Activated naive CD4-positive, alpha-beta T cell treated with anti-CD3 and anti-CD28 coated beads, Interleukin-2, amount 50 U/mL, for 72 hours (primary cell): ENCODE data around the gene KASH5. TPM values are rescaled to one million over a fixed set of nuclear protein-coding genes. Genes with fewer than 3 reads are reported as not detected.

Source experiments
- total RNA-seq, 2 donors: library from RNA; stranded (reverse); gene quantifications; one replicate each; pipeline ENCODE4 v1.2.3, GENCODE V29; 2022

KASH5 gene
- total RNA-seq, 2 donors from 2014 or later, result 0.95 to 1.7 TPM

Other genes starting within 250 kb of the KASH5 start
- not detected for gene HRC, start 232.9 kb upstream of the KASH5 start, total RNA-seq
- gene TRPM4, start 230.5 kb upstream of the KASH5 start, total RNA-seq, result under 1 TPM; 0.23 to 0.58 TPM
- 1 to 10 TPM; 1.0 to 2.3 TPM for gene SLC6A16, start 63.1 kb upstream of the KASH5 start, total RNA-seq
- 100 to 1,000 TPM; 166 to 194 TPM for gene CD37, start 52.8 kb upstream of the KASH5 start, total RNA-seq
- gene TEAD2, start 25.8 kb upstream of the KASH5 start, total RNA-seq, result under 1 TPM in 1 of 2 donors, not detected in 1; 0.32 TPM
- not detected for gene DKKL1, start 24.4 kb upstream of the KASH5 start, total RNA-seq
- not detected for gene PTH2, start 35.2 kb downstream of the KASH5 start, total RNA-seq
- gene GFY, start 37.1 kb downstream of the KASH5 start, total RNA-seq, result not detected
- gene SLC17A7, start 53.3 kb downstream of the KASH5 start, total RNA-seq, result under 1 TPM; 0.20 to 0.33 TPM
- 100 to 1,000 TPM in 1 of 2 donors, 10 to 100 TPM in 1; 92.9 to 184 TPM for gene PIH1D1, start 63.6 kb downstream of the KASH5 start, total RNA-seq
- gene ALDH16A1, start 65.0 kb downstream of the KASH5 start, total RNA-seq, result 10 to 100 TPM; 22.6 to 34.0 TPM
- gene FLT3LG, start 86.0 kb downstream of the KASH5 start, total RNA-seq, result 10 to 100 TPM; 49.1 to 64.4 TPM
- gene RPL13A, start 99.4 kb downstream of the KASH5 start, total RNA-seq, result 1,000 to 10,000 TPM; 4,147 to 5,288 TPM
- gene RPS11, start 108.2 kb downstream of the KASH5 start, total RNA-seq, result 1,000 to 10,000 TPM; 2,570 to 2,967 TPM
- 10 to 100 TPM; 17.5 to 18.1 TPM for gene FCGRT, start 124.4 kb downstream of the KASH5 start, total RNA-seq
- gene RCN3, start 139.8 kb downstream of the KASH5 start, total RNA-seq, result 10 to 100 TPM in 1 of 2 donors, 1 to 10 TPM in 1; 5.4 to 13.0 TPM
- gene NOSIP, start 192.3 kb downstream of the KASH5 start, total RNA-seq, result 10 to 100 TPM; 90.7 to 96.1 TPM
- gene PRRG2, start 193.1 kb downstream of the KASH5 start, total RNA-seq, result 10 to 100 TPM in 1 of 2 donors, 1 to 10 TPM in 1; 2.3 to 10.8 TPM
- 10 to 100 TPM; 28.9 to 32.9 TPM for gene PRR12, start 202.9 kb downstream of the KASH5 start, total RNA-seq